HG02938 (cell line): ENCODE results near the gene PYROXD2.

ENCODE experiments used
- ATAC-seq: cut with Tn5 transposase; IDR thresholded peaks from one replicate; pipeline ENCODE4 v1.9.1; 2021; ENCODE audit warnings: mild to moderate bottlenecking, moderate library complexity; ENCODE audit not compliant: unreplicated experiment

Gene PYROXD2

GRCh38 chr10:98435178-98435577, 20.2 kb upstream of the PYROXD2 start:
- ATAC-seq, result no peak

- ATAC-seq, result no peak
Observed at GRCh38 chr10:98433881-98434732, 19.1 kb upstream of the PYROXD2 start.

- no peak for ATAC-seq
Observed at GRCh38 chr10:98433371-98433770, 18.4 kb upstream of the PYROXD2 start.

GRCh38 chr10:98432330-98432729, 17.3 kb upstream of the PYROXD2 start:
- ATAC-seq, result no peak

- ATAC-seq, result no peak
Observed at GRCh38 chr10:98431016-98431415, 16.0 kb upstream of the PYROXD2 start.

- no peak for ATAC-seq
Observed at GRCh38 chr10:98430427-98430826, 15.4 kb upstream of the PYROXD2 start.

GRCh38 chr10:98429320-98430072, 14.5 kb upstream of the PYROXD2 start:
- no peak for ATAC-seq

GRCh38 chr10:98427011-98427515, 12.1 kb upstream of the PYROXD2 start:
- no peak for ATAC-seq

- ATAC-seq, result no peak
Observed at GRCh38 chr10:98425511-98426352, 10.8 kb upstream of the PYROXD2 start.

- no peak for ATAC-seq
Observed at GRCh38 chr10:98424295-98425254, 9.6 kb upstream of the PYROXD2 start.

GRCh38 chr10:98423691-98424120, 8.7 kb upstream of the PYROXD2 start:
- no peak for ATAC-seq

- no peak for ATAC-seq
Observed at GRCh38 chr10:98422182-98422581, 7.2 kb upstream of the PYROXD2 start.

- ATAC-seq, result no peak
Observed at GRCh38 chr10:98420786-98421185, 5.8 kb upstream of the PYROXD2 start.

- ATAC-seq, result no peak
Observed at GRCh38 chr10:98419469-98420261, 4.7 kb upstream of the PYROXD2 start.

- no peak for ATAC-seq
Observed at GRCh38 chr10:98418665-98419468, 3.9 kb upstream of the PYROXD2 start.

- no peak for ATAC-seq
Observed at GRCh38 chr10:98417973-98418664, 3.1 kb upstream of the PYROXD2 start.

- no peak for ATAC-seq
Observed at GRCh38 chr10:98417481-98417959, 2.5 kb upstream of the PYROXD2 start.
